ENCODE results near the gene ACCS. TPM values are rescaled to one million over a fixed set of nuclear protein-coding genes. Genes with fewer than 3 reads are reported as not detected.

ACCS gene
- total and polyA plus RNA-seq, 2 of the 4 experiments (the other 2 are of a cell fraction): 1.8 to 7.3 TPM

DNA sequence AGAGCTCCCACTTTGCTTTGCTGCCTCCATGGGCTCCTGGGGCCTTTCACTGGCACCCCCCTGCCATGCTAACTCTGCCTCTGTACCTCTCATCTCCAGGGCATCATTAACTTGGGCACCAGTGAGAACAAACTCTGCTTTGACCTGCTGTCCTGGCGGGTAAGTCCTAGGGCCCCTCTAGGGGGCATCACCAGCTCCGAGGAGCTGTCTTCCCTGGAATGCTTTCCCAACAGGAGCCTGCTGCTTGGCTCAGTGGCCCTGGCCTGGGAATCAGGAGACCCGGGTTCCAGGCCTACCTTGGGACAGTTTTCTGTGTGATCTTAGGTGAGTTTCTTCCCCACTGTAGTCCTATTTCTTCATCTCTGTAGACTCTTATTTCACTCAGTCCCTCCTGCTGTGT, 5.1 kb downstream of the ACCS start:
- Histone ChIP-seq H2BK120ac (ENCODE audit: low read depth, low read length) (no peak overlapping the region), H3K4me1 (ENCODE audit: control insufficient read depth, insufficient read depth, low read length) (no peaks in the 10 kb centered on the region), H2BK15ac (ENCODE audit: low read depth, low read length) (no peak overlapping the region), H3K9me3 (ENCODE audit: control insufficient read depth, insufficient read depth, low read length) (no peaks in the 10 kb centered on the region), H3K18ac (ENCODE audit: low read depth, low read length) (no peak overlapping the region), H2AK5ac (ENCODE audit: low read depth, low read length) (no peak overlapping the region), H3K23ac (ENCODE audit: low read depth, low read length) (no peak overlapping the region), H3K14ac (replicated peaks; ENCODE audit: low read depth, low read length) (no peak overlapping the region), H3K36me3 (ENCODE audit: control insufficient read depth, insufficient read depth, low read length) (no peaks in the 10 kb centered on the region), H4K20me1 (ENCODE audit: insufficient read depth, low read length) (no peaks in the 10 kb centered on the region), H2BK5ac (ENCODE audit: low read depth, low read length, poor library complexity, severe bottlenecking) (no peak overlapping the region), H4K8ac (ENCODE audit: low read depth in 2 of 2, low read length in 2 of 2) (no peak overlapping the region), H2BK20ac (ENCODE audit: low read depth, low read length) (no peak overlapping the region), H3K4ac (ENCODE audit: low read depth, low read length) (no peak overlapping the region), H3K27me3 (ENCODE audit: control insufficient read depth, insufficient read depth, low read length) (no peaks in the 10 kb centered on the region), H3K9ac (ENCODE audit: low read depth, low read length) (no peak overlapping the region), H4K91ac (ENCODE audit: insufficient read depth, low read depth, low read length) (no peak overlapping the region), H2AK9ac (replicated peaks; ENCODE audit: low read depth, low read length, poor library complexity) (no peak overlapping the region), H4K5ac (ENCODE audit: low read depth, low read length) (no peak overlapping the region), H3K9me1 (ENCODE audit: insufficient read depth, low read length) (no peaks in the 10 kb centered on the region), H3K4me2 (ENCODE audit: low read depth, low read length) (no peak overlapping the region), H3K56ac (ENCODE audit: extremely low read depth, insufficient read depth, low read length) (no peak overlapping the region), H3K27ac (ENCODE audit: insufficient read depth, low read length) (no peak overlapping the region), H3K4me3 (ENCODE audit: insufficient read depth, low read depth, low read length) (no peak overlapping the region), H2AFZ (replicated peaks; ENCODE audit: low read length, poor library complexity) (no peak overlapping the region), H3K79me1 (ENCODE audit: low read depth in 1 of 2, low read length in 2 of 2) (no peaks in the 10 kb centered on the region; a peak in 1 of 4 replicates)
- DNase-seq (no peak), ATAC-seq (ENCODE audit: low read depth) (no peak)
- ChIA-PET CTCF (interaction anchor here (0.6 kb wide), 1 partner anchor 80 kb away, joined by 5 read pairs; no protein-coding TSS in a partner anchor), POLR2A (ENCODE audit: unreplicated experiment) (no interaction called here)
- TF ChIP-seq, protein P1, sequence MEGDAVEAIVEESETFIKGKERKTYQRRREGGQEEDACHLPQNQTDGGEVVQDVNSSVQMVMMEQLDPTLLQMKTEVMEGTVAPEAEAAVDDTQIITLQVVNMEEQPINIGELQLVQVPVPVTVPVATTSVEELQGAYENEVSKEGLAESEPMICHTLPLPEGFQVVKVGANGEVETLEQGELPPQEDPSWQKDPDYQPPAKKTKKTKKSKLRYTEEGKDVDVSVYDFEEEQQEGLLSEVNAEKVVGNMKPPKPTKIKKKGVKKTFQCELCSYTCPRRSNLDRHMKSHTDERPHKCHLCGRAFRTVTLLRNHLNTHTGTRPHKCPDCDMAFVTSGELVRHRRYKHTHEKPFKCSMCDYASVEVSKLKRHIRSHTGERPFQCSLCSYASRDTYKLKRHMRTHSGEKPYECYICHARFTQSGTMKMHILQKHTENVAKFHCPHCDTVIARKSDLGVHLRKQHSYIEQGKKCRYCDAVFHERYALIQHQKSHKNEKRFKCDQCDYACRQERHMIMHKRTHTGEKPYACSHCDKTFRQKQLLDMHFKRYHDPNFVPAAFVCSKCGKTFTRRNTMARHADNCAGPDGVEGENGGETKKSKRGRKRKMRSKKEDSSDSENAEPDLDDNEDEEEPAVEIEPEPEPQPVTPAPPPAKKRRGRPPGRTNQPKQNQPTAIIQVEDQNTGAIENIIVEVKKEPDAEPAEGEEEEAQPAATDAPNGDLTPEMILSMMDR (conservative IDR thresholded peaks at IDR 0.05; ENCODE audit: low read depth, low read length): no peak
- TF ChIP-seq FOS (IDR thresholded peaks at IDR 0.05; ENCODE audit: low read depth, low read length) (no peak), CHD1 (IDR thresholded peaks at IDR 0.05; ENCODE audit: low read depth, low read length) (no peak), RCOR1 (IDR thresholded peaks at IDR 0.05; ENCODE audit: insufficient replicate concordance, low read length) (no peak), MAFK (IDR thresholded peaks at IDR 0.05; ENCODE audit: low read depth, low read length) (no peak), CEBPB (IDR thresholded peaks at IDR 0.05; ENCODE audit: low read depth, low read length) (no peak), MAZ (IDR thresholded peaks at IDR 0.05; ENCODE audit: borderline replicate concordance, low read depth, low read length) (no peak), POLR2A (IDR thresholded peaks at IDR 0.05; ENCODE audit: low read depth, low read length) (no peak), RAD21 (IDR thresholded peaks at IDR 0.05; ENCODE audit: low read length) (no peak), BHLHE40 (IDR thresholded peaks at IDR 0.05; ENCODE audit: low read depth, low read length) (no peak), SMC3 (IDR thresholded peaks at IDR 0.05; ENCODE audit: low read depth, low read length) (no peak), RFX5 (IDR thresholded peaks at IDR 0.05; ENCODE audit: low read depth, low read length) (no peak), MXI1 (IDR thresholded peaks at IDR 0.05; ENCODE audit: borderline replicate concordance, low read depth, low read length) (no peak), NFE2L2 (IDR thresholded peaks at IDR 0.05; ENCODE audit: low read depth, low read length) (no peak)
- TF ChIP-seq, protein P2, sequence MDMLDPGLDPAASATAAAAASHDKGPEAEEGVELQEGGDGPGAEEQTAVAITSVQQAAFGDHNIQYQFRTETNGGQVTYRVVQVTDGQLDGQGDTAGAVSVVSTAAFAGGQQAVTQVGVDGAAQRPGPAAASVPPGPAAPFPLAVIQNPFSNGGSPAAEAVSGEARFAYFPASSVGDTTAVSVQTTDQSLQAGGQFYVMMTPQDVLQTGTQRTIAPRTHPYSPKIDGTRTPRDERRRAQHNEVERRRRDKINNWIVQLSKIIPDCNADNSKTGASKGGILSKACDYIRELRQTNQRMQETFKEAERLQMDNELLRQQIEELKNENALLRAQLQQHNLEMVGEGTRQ (IDR thresholded peaks at IDR 0.05; ENCODE audit: low read depth, low read length): no peak
- TF ChIP-seq, protein P3, sequence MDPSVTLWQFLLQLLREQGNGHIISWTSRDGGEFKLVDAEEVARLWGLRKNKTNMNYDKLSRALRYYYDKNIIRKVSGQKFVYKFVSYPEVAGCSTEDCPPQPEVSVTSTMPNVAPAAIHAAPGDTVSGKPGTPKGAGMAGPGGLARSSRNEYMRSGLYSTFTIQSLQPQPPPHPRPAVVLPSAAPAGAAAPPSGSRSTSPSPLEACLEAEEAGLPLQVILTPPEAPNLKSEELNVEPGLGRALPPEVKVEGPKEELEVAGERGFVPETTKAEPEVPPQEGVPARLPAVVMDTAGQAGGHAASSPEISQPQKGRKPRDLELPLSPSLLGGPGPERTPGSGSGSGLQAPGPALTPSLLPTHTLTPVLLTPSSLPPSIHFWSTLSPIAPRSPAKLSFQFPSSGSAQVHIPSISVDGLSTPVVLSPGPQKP (IDR thresholded peaks at IDR 0.05; ENCODE audit: borderline replicate concordance, low read depth, low read length): no peak
- dilution Hi-C loops (cut with HindIII; ENCODE audit: low sequenced_read_pairs, unreplicated experiment): no loop called here
- BruUV-seq (replicated peaks): no TSS peak
- 100% methylated on average over 1 of the region's 3 CpGs; no CpG with 5 or more reads in 1 of the 2 experiments for WGBS, 2 experiments (ENCODE audit: extremely low coverage in 2 of 2, insufficient read length in 1 of 2)
- intact Hi-C loops (cut with micrococcal nuclease): no loop called here
- in situ Hi-C loops (cut with MboI; ENCODE audit: low sequenced_read_pairs): no loop called here

Data from IMR-90 (cell line).